Erythroblast (primary cell): ENCODE results near the gene CADM4.
"Not testable (repeated sequence)": the region's sequence is repeated elsewhere in the genome, so short reads cannot be mapped to it uniquely, and the experiment has no call there.

Experiments used
- DNase-seq, 2 experiments: peaks; one replicate each; lab custom pipeline; 2025; lab: John Stamatoyannopoulos, UW
- GATA1 ChIP-seq: IDR thresholded peaks from 2 replicates; pipeline ENCODE4 v1.6.1; 2011; ENCODE audit warnings: low read depth, mild to moderate bottlenecking, control low read depth, low read length, moderate library complexity
- POLR2A ChIP-seq: IDR thresholded peaks from 2 replicates; pipeline ENCODE4 v1.6.1; 2011; ENCODE audit warnings: mild to moderate bottlenecking, low read length

CADM4 gene

GRCh38 chr19:43597876-43598275 lies 41.8 kb downstream of the CADM4 start:
- DNase-seq = no peak
- TF ChIP-seq POLR2A (no peak), GATA1 (no peak)

- peak; percentile 58 to 62 for DNase-seq
- TF ChIP-seq GATA1 (no peak), POLR2A (no peak)
These were observed 42.7 kb downstream of the CADM4 start for GRCh38 chr19:43596842-43597461.

GRCh38 chr19:43595999-43596841 lies 43.4 kb downstream of the CADM4 start, which contains the start of the genes IRGQ and ZNF576:
Gene IRGQ, minus strand, starts transcription at chr19:43596134. Its CDS starts 796 bp downstream, at chr19:43595338.
Gene ZNF576, plus strand, starts transcription at chr19:43596595. Its CDS starts 514 bp downstream, at chr19:43597109.
- peak; percentile 100 for DNase-seq
- TF ChIP-seq POLR2A (peak; percentile 63), GATA1 (no peak)

GRCh38 chr19:43595605-43595998 lies 44.0 kb downstream of the CADM4 start:
- TF ChIP-seq GATA1 (no peak), POLR2A (no peak)
- DNase-seq = no peak

GRCh38 chr19:43594710-43595604 lies 44.7 kb downstream of the CADM4 start:
- peak; percentile 87 to 88 for DNase-seq
- TF ChIP-seq POLR2A (peak; percentile 55), GATA1 (no peak)

- no peak for DNase-seq
- TF ChIP-seq POLR2A = no peak
- no peak for TF ChIP-seq GATA1
These were observed 45.5 kb downstream of the CADM4 start for GRCh38 chr19:43594081-43594697.

GRCh38 chr19:43592800-43593350 lies 46.8 kb downstream of the CADM4 start:
- no peak for TF ChIP-seq POLR2A
- no peak for TF ChIP-seq GATA1
- no peak for DNase-seq

- DNase-seq = no peak
- TF ChIP-seq POLR2A (no peak), GATA1 (no peak)
These were observed 47.5 kb downstream of the CADM4 start for GRCh38 chr19:43591904-43592772.

- DNase-seq = no peak
- TF ChIP-seq GATA1 (no peak), POLR2A (no peak)
These were observed 50.0 kb downstream of the CADM4 start for GRCh38 chr19:43589678-43590077.

GRCh38 chr19:43589277-43589676 lies 50.4 kb downstream of the CADM4 start:
- TF ChIP-seq GATA1 (no peak), POLR2A (no peak)
- DNase-seq = no peak

GRCh38 chr19:43587029-43587428 lies 52.6 kb downstream of the CADM4 start:
- not testable (repeated sequence) for DNase-seq

- no peak for TF ChIP-seq GATA1
- TF ChIP-seq POLR2A = no peak
- DNase-seq = no peak
These were observed 53.3 kb downstream of the CADM4 start for GRCh38 chr19:43586346-43586745.
